HL-60 (cell line): Measurements from ENCODE around the gene BFSP2.

Experiments
- DNase-seq, 2 experiments: peaks; one replicate each; pipeline ENCODE4 v3.0.0-alpha.2; 2010 to 2020; ENCODE audit warnings: low read depth in 1 of 2, low spot score in 1 of 2
- H3K27ac ChIP-seq: fragments of 250-450 bp; sonication (Bioruptor Pico); replicated peaks from 2 replicates; pipeline ENCODE4 v1.5.1; 2020; ENCODE audit warnings: mild to moderate bottlenecking, moderate library complexity
- H3K27me3 ChIP-seq: fragments of 250-450 bp; sonication (Bioruptor Pico); 2 replicates; pipeline ENCODE4 v1.5.1; 2021; ENCODE audit warnings: mild to moderate bottlenecking, moderate library complexity; ENCODE audit not compliant: insufficient read depth, poor library complexity, severe bottlenecking
- H3K4me3 ChIP-seq: replicated peaks from 2 replicates; pipeline ENCODE4 v1.5.1; 2011; ENCODE audit warnings: mild to moderate bottlenecking, control low read depth, low read length; ENCODE audit not compliant: insufficient read depth
- CTCF ChIP-seq: IDR thresholded peaks from one replicate; pipeline ENCODE4 v1.5.1; 2011; ENCODE audit warnings: low read length, control low read depth, inconsistent platforms; ENCODE audit not compliant: insufficient read depth
- GABPA ChIP-seq: IDR thresholded peaks from 2 replicates; pipeline ENCODE4 v1.6.1; 2012; ENCODE audit warnings: low read depth
- POLR2AphosphoS5 ChIP-seq: IDR thresholded peaks from 2 replicates; pipeline ENCODE4 v1.6.1; 2012; ENCODE audit warnings: low read depth
- REST ChIP-seq: IDR thresholded peaks from 2 replicates; pipeline ENCODE4 v1.6.1; 2012; ENCODE audit warnings: low read depth; ENCODE audit not compliant: insufficient replicate concordance
- SPI1 ChIP-seq: IDR thresholded peaks from 2 replicates; pipeline ENCODE4 v1.6.1; 2012; ENCODE audit warnings: low read depth, mild to moderate bottlenecking, borderline replicate concordance

Gene BFSP2

GRCh38 chr3:133469140-133469731 is 69.4 kb downstream of the BFSP2 start:
- Histone ChIP-seq H3K27me3 (no peaks in the 10 kb centered on the region), H3K27ac (no peak overlapping the region), H3K4me3 (no peak overlapping the region)
- DNase-seq: no peak
- TF ChIP-seq GABPA (no peak), SPI1 (no peak), POLR2AphosphoS5 (no peak), REST (no peak), CTCF (no peak)

- Histone ChIP-seq H3K27me3 (no peaks in the 10 kb centered on the region), H3K4me3 (no peak overlapping the region), H3K27ac (no peak overlapping the region)
- DNase-seq: no peak
- TF ChIP-seq CTCF (no peak), POLR2AphosphoS5 (no peak), GABPA (no peak), SPI1 (no peak), REST (no peak)
Observed at GRCh38 chr3:133472242-133472641, 72.4 kb downstream of the BFSP2 start.

GRCh38 chr3:133472889-133473288 is 73.0 kb downstream of the BFSP2 start:
- Histone ChIP-seq H3K27ac (no peak overlapping the region), H3K4me3 (no peak overlapping the region), H3K27me3 (no peaks in the 10 kb centered on the region)

More at GRCh38 chr3:133472889-133473288, 73.0 kb downstream of the BFSP2 start:
- TF ChIP-seq SPI1: no peak
- TF ChIP-seq GABPA: no peak
- TF ChIP-seq CTCF: no peak
- TF ChIP-seq REST: no peak
- no peak for TF ChIP-seq POLR2AphosphoS5
- DNase-seq: no peak
